GM04504 (cell line): ENCODE data around the gene PLLP.
A peak's percentile ranks its signal among the peaks of the same experiment; 100 is the strongest.

Source experiments
- DNase-seq: peaks from one replicate; pipeline ENCODE4 v3.0.0-alpha.2; 2012; ENCODE audit warnings: low read depth

PLLP gene, protein sequence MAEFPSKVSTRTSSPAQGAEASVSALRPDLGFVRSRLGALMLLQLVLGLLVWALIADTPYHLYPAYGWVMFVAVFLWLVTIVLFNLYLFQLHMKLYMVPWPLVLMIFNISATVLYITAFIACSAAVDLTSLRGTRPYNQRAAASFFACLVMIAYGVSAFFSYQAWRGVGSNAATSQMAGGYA

GRCh38 chr16:57284209-57284951 is at the start of gene PLLP:
Gene PLLP, minus strand, starts transcription at chr16:57284672. Its CDS starts 132 bp downstream, at chr16:57284540.
- DNase-seq, result no peak

DNA sequence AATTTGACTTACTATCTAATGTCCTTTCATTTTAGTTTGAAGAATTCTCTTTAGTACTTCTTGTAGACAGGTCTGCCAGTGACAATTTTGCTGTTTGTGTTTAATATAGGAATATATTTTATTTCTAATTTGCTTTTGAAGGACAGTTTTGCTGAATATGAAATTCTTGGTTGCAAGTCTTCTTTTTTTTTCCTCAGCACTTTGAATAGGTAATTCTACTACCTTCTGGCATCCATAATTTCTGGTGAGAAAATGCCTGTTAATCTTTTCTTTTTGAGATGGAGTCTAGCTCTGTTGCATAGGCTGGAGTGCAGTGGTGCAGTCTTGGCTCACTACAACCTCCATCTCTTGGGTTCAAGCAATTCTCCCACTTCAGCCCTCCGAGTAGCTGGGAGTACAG is 48.9 kb upstream of the PLLP start:
- DNase-seq, result no peak

GRCh38 chr16:57331355-57331754 is 46.9 kb upstream of the PLLP start:
- DNase-seq, result no peak

- DNase-seq, result no peak
Measured at GRCh38 chr16:57329718-57330327, 45.4 kb upstream of the PLLP start.

DNA sequence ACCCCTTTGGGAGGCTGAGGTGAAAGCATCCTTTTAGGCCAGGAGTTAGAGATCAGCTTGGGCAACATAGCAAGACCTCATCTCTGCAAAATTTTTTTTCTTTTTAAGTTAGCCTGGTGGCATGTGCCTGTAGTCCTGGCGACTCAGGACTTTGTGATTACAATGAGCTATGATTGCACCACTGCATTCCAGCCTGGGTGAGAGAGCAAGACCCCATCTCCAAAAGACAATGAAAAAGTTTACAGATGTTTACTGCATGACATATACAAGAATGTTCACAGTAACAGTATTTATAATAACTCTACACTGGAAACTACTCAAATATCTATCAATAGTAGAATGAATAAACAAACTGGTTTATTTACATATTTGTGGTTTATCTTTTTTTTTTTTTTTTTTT is 41.0 kb upstream of the PLLP start:
- no peak for DNase-seq

GRCh38 chr16:57324749-57325148 is 40.3 kb upstream of the PLLP start:
- DNase-seq, result no peak

DNA sequence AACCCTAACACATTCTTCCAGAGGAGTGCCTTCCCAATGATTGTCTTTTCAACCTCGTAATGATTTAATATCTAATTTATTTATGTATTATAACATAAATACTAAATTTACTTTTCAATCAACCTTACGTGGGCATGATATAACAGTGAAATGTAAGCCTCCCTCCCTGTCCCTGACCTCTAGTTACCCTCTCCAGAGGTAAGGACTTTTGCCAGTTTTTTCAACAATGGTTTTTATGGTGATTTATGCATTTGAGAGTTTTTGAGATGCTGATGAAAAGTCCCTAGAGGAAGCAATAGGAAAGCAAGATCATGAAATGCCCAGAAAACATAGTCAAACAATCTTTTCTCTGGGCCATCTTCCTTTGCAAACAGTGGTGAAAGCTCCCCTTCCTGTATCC is 35.2 kb upstream of the PLLP start:
- no peak for DNase-seq

DNA sequence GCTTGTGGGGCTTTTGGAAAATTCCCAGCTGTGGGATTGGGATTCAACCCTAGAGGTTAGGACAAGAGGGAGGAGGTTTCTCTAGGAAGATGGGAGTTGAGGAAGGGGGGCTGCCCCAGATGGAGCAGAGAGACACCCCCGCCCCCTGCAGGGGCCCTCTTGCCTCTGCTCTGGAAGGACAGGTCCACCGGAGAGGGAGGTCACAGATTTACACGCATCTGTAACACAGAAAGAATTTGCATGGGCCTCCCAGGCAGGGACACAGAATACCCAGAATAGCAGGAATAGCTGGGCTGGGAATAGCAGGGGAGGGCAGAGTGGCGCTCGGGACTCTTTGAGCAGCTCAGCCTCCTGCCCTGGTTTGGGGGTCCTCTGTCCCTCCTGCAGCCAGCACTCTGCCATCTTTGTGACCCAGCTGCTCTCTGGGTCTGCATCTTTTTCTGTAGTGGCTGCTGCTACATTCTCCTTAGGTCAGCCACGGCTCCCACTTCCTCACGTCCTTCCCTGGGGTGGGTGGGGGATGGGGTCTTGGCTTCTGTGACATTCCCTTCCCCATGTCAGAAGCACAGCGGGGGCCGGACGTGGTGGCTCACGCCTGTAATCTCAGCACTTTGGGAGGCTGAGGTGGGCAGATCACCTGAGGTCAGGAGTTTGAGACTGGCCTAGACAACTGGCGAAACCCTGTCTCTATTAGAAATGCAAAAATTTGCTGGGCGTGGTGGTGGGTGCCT is 33.9 kb upstream of the PLLP start:
- no peak for DNase-seq

DNA sequence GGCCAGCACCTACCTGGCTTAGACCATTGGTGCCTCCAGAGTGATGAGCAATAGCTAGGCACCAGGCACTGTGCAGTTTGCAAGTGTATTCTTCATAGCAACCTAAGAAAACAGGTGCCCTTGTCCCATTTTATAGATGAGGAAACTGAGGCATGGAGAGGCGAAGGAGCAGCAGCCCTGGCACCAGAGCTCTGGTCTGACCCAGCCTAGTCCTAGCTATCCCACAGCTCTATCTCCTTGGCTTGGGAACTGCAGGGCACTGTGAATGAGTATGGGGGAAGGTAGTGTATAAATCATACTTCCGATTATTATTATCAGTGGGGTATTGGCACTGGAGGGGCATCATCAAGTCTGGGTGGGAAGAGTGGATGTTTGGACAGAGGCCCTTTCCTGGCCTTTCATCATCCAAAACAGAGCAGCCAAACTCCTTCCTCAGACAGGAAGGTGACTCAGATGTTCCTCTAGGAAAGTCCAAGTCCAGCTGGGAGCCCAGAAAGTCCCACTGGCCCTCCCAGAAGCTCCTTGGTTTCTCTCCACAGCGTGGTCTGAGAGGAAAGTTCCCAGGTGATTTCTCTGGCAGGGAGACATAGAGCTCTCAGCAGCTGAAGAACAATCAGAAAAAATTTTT is 32.0 kb upstream of the PLLP start:
- DNase-seq, result peak; percentile 74

DNA sequence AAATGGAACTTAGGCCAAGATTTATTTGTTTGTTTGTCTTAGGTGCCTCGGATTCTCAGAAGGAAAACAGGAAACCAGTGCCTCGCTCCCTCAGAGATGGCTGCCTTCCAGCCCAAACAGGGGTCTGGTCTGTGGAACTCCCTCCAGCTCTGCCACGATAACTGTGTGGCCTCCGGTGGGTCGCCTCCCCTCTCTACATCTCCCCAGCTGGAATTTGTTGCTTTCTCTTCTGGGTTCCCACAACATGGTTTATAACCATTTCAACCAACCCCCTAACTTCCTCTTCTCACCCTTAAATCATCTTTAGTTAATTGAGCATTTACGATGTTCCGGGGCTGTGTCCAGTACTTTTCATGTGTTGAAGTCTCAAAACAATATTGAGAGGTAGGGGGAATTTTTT is 30.9 kb upstream of the PLLP start:
- no peak for DNase-seq

DNA sequence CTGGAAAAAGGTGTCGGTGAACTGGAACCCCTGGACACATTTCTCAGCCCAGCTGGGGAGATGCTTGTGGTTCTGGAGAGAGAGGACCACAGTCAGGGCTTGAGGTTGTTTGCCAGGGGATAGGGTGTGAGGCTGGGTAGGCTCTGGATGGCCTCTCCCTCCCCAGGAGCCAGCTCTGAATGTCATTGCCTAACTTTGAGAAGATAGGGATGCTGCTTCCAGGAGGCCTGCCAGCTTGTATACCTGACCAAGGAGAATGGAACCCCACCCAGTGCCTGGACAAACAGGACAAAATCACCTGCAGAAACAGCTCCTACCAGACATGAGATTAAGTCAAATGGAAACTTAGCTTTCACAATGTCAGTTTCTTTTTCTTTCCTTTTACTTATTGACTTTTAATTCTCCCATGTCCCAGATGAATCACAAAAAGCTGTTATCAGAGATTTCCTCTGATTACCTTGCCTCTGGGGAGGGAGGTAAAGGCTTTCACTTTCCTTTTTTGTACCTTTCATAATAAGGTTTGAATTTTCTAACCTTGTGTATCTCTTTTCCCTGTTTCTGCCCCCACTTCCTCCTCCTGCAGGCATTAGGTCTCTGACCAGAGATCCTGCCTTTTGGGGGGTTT is 29.8 kb upstream of the PLLP start:
- no peak for DNase-seq

- DNase-seq, result no peak
Measured at GRCh38 chr16:57313509-57313908, 29.0 kb upstream of the PLLP start.

DNA sequence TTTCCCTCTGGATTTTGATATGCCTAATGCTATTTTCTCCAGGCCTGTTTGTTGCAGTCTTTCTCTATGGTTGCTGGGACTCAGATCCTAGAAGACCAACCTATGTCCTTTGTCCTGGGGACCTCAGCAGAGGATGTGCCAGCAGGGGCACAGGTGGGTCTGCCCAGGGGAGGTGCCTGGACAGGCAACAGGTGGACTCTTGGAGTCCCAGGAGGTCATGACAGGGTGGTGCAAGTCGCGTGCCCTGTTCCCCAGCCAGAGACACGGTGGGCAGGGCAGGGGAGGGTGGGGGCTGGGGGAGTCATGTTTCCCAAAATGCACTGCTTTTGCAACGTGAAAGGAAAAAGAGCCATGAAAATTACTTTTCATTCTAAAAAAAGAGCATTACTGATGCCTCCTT is 26.3 kb upstream of the PLLP start:
- DNase-seq, result no peak

DNA sequence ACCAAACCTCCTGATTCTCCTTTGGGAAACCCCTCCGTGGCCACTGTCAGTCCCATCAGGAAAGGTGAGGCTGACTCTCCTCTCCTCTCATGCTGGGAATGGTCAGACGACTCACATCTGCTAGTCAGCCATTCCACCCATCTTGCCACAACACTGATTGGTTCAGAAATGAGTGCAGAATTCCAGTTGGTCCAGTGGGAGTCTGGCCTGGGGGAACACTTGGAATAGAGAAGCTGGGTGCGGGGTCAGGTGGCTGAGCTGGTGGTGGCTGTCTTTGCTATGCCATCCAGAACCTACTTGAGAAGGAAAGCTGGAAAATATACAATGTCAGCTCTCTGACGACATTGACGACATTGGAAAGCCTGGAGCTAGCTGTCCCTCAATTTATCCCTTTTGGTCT is 23.6 kb upstream of the PLLP start:
- DNase-seq, result no peak

GRCh38 chr16:57307365-57307764 is 22.9 kb upstream of the PLLP start:
- no peak for DNase-seq

- DNase-seq, result no peak
Measured at GRCh38 chr16:57306676-57307341, 22.3 kb upstream of the PLLP start.

DNA sequence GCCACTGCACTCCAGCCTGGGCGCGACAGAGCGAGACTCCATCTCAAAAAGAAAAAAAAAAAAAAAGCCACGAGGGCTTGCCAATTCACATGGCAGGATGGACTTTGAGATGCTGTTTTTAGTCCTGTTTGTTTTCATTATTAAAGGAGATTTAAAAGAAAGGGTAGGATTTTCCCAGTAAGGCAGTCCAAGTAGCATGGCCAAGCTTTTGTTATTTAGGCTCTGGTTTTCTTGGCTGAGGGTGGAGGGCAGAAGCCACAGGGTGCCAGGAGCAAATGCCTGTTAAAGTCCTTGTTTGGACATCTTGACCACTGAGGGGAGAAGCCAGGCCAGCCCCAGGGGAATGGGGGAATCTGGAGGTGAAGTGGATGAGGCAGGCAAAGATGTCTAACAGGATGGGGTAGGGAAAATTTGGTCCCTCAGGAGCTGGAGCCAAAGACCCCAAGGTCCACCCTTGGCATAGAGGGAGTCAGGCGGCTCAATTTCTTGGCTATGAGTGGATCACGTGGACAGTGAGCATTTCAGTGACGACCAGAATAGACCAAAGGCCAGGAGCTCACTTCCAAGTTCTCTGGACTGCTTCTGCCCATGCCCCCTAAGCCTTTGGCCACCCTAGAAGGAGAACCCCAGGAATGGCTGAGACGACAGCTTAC is 20.8 kb upstream of the PLLP start:
- DNase-seq, result no peak

GRCh38 chr16:57304169-57305061 is 19.9 kb upstream of the PLLP start:
- peak; percentile 21 for DNase-seq

DNA sequence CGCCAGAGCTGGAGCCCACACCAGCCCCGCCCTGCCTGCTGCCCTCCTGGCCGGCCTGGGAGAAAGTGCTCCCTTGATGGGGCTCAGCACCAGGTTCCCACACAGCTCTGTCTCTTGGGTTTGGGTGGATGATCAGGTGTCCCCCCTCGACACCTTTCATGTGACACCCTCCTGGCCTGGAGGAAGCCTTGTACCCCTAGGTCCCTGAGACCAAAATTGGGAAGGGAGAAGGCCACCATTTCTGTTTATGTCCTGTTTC is 19.4 kb upstream of the PLLP start:
- DNase-seq, result no peak
